CD4-positive, alpha-beta T cell (primary cell): Measurements from ENCODE around the gene UNC5B. TPM values are rescaled to one million over a fixed set of nuclear protein-coding genes. Genes with fewer than 3 reads are reported as not detected.

Experiments used
- ATAC-seq: fragments of 200-7000 bp; cut with Tn5 transposase; one replicate; pipeline ENCODE4 v1.10.0; 2022; ENCODE audit warnings: mild to moderate bottlenecking; ENCODE audit not compliant: poor library complexity
- CTCF ChIA-PET: fragments of 350-600 bp; sonication (Branson Sonifier 250); formaldehyde crosslinking; loops from one replicate; lab custom pipeline; 2021; ENCODE audit warnings: antibody characterized with exemption, inconsistent platforms; lab: Charles Lee
- POLR2A ChIA-PET: fragments of 350-600 bp; sonication (Branson Sonifier 250); formaldehyde crosslinking; loops from one replicate; lab custom pipeline; 2021; ENCODE audit warnings: antibody characterized with exemption, inconsistent platforms; lab: Charles Lee
- DNase-seq, 14 experiments: peaks; one replicate each; pipeline ENCODE4 v3.0.0-alpha.2; 2013 to 2020; ENCODE audit warnings: mixed read lengths in 2 of 14
- H3K27ac ChIP-seq, 2 donors: one replicate each; pipeline versions ENCODE4 v1.5.1 to v1.7.0; 2013; ENCODE audit warnings: low read length in 2 of 2, low read depth in 1 of 2, mild to moderate bottlenecking in 1 of 2
- H3K27me3 ChIP-seq, 2 experiments: 1 replicate in 1 of 2; 2 replicates in 1 of 2; pipeline versions ENCODE4 v1.6.1 to v1.7.0; 2013; ENCODE audit warnings: low read length in 2 of 2, control low read depth in 1 of 2, mild to moderate bottlenecking in 1 of 2, moderate library complexity in 1 of 2; ENCODE audit not compliant: insufficient read depth in 2 of 2, control insufficient read depth in 1 of 2
- H3K36me3 ChIP-seq: one replicate; pipeline ENCODE4 v1.6.1; 2013; ENCODE audit warnings: low read length, control low read depth; ENCODE audit not compliant: insufficient read depth
- H3K4me1 ChIP-seq: one replicate; pipeline ENCODE4 v1.6.1; 2013; ENCODE audit warnings: low read length, control low read depth; ENCODE audit not compliant: insufficient read depth
- H3K4me3 ChIP-seq: one replicate; pipeline ENCODE4 v1.5.1; 2013; ENCODE audit warnings: mild to moderate bottlenecking, low read length, moderate library complexity
- H3K9me3 ChIP-seq, 2 experiments: 1 replicate in 1 of 2; 2 replicates in 1 of 2; pipeline versions ENCODE4 v1.6.1 to v1.7.0; 2013; ENCODE audit warnings: low read length in 2 of 2, mild to moderate bottlenecking in 2 of 2, control low read depth in 1 of 2, moderate library complexity in 1 of 2; ENCODE audit not compliant: control insufficient read depth in 1 of 2, insufficient read depth in 1 of 2
- H3K27ac Mint-ChIP-seq: one replicate; pipeline ENCODE4 v1.8.0; 2020; ENCODE audit warnings: mixed read lengths
- H3K27me3 Mint-ChIP-seq: one replicate; pipeline ENCODE4 v1.8.0; 2021; ENCODE audit warnings: mixed read lengths
- H3K36me3 Mint-ChIP-seq: one replicate; pipeline ENCODE4 v1.8.0; 2021; ENCODE audit warnings: low read depth, mixed read lengths
- H3K4me1 Mint-ChIP-seq: one replicate; pipeline ENCODE4 v1.8.0; 2021; ENCODE audit warnings: low read depth, mixed read lengths
- H3K4me3 Mint-ChIP-seq: one replicate; pipeline ENCODE4 v1.8.0; 2020; ENCODE audit warnings: mild to moderate bottlenecking, mixed read lengths
- H3K9me3 Mint-ChIP-seq: one replicate; pipeline ENCODE4 v1.8.0; 2020; ENCODE audit warnings: mixed read lengths
- intact Hi-C, 2 experiments: fragments of 100-400 bp; cut with DNase I in 1 of 2; cut with micrococcal nuclease in 1 of 2; formaldehyde crosslinking; loops; one replicate each; pipeline versions ENCODE4 v1.15.1 to v1.9.0; 2023 to 2025; cut with DNase I, micrococcal nuclease
- total RNA-seq, 174 experiments: library from RNA in 2 of 174; stranded (reverse) in 2 of 174; gene quantifications; one replicate each; pipeline ENCODE4 v1.2.3 and lab custom pipeline; 2021 to 2026
- TF ChIP-seq, protein P1 (sequence below): fragments of 200-600 bp; IDR thresholded peaks from one replicate; pipeline ENCODE4 v1.8.0; 2022; ENCODE audit warnings: antibody characterized with exemption, mild to moderate bottlenecking

The UNC5B gene
- total RNA-seq, 2 experiments from 2014 or later = 0.03 TPM; not detected in 1

DNA sequence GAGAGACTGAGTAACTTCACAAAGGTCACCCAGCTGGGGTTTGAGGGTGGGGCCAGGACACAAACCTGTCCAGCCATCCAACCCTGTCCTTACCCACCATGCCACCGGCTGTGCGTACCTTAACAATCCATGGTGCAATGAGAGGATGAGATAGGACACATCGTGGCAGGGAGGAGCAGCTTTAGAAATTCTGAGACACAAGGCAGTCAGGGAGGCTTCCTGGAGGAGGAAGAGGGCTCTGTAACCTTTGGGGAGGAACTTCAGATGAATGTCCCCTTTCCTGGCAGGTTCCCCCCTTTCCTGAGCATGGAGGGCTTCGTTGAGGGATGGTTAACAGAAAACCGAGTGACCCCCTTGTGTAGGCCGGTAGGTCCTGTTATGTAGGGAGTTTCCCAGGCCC lies 71.0 kb downstream of the UNC5B start:
- no peaks in the 10 kb centered on the region for H3K36me3 Mint-ChIP-seq
- Histone ChIP-seq H3K27me3 (no peaks in the 10 kb centered on the region), H3K9me3 (no peaks in the 10 kb centered on the region), H3K27ac (no peak overlapping the region), H3K36me3 (no peaks in the 10 kb centered on the region), H3K4me3 (no peak overlapping the region), H3K4me1 (no peaks in the 10 kb centered on the region)
- ChIA-PET CTCF (no interaction called here), POLR2A (no interaction called here)
- DNase-seq (no peak), ATAC-seq (no peak)
- no peaks in the 10 kb centered on the region for H3K9me3 Mint-ChIP-seq
- no peaks in the 10 kb centered on the region for H3K27me3 Mint-ChIP-seq
- no peaks in the 10 kb centered on the region for H3K4me1 Mint-ChIP-seq
- TF ChIP-seq, protein P1, sequence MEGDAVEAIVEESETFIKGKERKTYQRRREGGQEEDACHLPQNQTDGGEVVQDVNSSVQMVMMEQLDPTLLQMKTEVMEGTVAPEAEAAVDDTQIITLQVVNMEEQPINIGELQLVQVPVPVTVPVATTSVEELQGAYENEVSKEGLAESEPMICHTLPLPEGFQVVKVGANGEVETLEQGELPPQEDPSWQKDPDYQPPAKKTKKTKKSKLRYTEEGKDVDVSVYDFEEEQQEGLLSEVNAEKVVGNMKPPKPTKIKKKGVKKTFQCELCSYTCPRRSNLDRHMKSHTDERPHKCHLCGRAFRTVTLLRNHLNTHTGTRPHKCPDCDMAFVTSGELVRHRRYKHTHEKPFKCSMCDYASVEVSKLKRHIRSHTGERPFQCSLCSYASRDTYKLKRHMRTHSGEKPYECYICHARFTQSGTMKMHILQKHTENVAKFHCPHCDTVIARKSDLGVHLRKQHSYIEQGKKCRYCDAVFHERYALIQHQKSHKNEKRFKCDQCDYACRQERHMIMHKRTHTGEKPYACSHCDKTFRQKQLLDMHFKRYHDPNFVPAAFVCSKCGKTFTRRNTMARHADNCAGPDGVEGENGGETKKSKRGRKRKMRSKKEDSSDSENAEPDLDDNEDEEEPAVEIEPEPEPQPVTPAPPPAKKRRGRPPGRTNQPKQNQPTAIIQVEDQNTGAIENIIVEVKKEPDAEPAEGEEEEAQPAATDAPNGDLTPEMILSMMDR = no peak
- intact Hi-C loops = loop anchor here in 1 of 2 experiments (10.0 kb wide), 1 partner anchor 359 kb away; no protein-coding TSS in a partner anchor
- H3K27ac Mint-ChIP-seq = no peak overlapping the region
- H3K4me3 Mint-ChIP-seq = no peak overlapping the region

GRCh38 chr10:71283876-71284275 lies 71.5 kb downstream of the UNC5B start:
- Histone ChIP-seq H3K27ac (no peak overlapping the region), H3K9me3 (no peaks in the 10 kb centered on the region), H3K4me3 (no peak overlapping the region), H3K27me3 (no peaks in the 10 kb centered on the region), H3K36me3 (no peaks in the 10 kb centered on the region), H3K4me1 (no peaks in the 10 kb centered on the region)
- no peaks in the 10 kb centered on the region for H3K9me3 Mint-ChIP-seq
- POLR2A ChIA-PET = no interaction called here
- CTCF ChIA-PET = no interaction called here
- H3K4me1 Mint-ChIP-seq = no peaks in the 10 kb centered on the region
- ATAC-seq = no peak
- H3K27me3 Mint-ChIP-seq = no peaks in the 10 kb centered on the region
- no peak for DNase-seq
- intact Hi-C loops = loop anchor here in 1 of 2 experiments (10.0 kb wide), 1 partner anchor 359 kb away; no protein-coding TSS in a partner anchor
- TF ChIP-seq, protein P1 = no peak
- no peak overlapping the region for H3K4me3 Mint-ChIP-seq
- no peaks in the 10 kb centered on the region for H3K36me3 Mint-ChIP-seq
- no peak overlapping the region for H3K27ac Mint-ChIP-seq

DNA sequence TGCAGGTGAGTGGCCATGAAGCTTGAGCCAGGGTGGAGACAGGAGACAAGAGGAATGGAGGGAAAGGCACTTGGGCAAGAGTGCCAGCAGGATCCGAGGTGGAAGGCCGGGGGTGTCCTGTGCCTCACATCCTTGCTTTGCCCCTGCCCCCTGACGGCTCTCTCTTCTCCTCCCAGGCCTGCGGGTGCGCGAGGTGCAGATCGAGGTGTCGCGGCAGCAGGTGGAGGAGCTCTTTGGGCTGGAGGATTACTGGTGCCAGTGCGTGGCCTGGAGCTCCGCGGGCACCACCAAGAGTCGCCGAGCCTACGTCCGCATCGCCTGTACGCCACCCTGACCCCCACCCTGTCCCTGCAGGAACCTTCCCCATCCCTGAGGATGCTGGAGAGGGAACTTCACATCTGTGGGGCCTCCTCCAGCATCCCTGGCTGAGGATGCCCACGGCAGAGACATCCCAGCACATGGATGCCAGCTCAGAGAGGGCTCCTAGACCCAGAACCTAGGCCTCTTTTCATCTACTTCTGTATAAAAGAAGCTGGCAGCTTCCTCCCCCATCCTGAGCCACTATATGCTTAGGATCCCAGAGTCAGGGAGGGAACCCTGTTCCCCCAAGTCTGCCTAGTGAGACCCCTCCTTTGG lies 72.3 kb downstream of the UNC5B start:
- no peak overlapping the region for H3K27ac Mint-ChIP-seq
- DNase-seq (no peak), ATAC-seq (no peak)
- Histone ChIP-seq H3K36me3 (no peaks in the 10 kb centered on the region), H3K27me3 (no peaks in the 10 kb centered on the region), H3K27ac (no peak overlapping the region), H3K9me3 (no peaks in the 10 kb centered on the region), H3K4me1 (no peaks in the 10 kb centered on the region), H3K4me3 (no peak overlapping the region)
- no peaks in the 10 kb centered on the region for H3K4me1 Mint-ChIP-seq
- intact Hi-C loops = loop anchor here in 1 of 2 experiments (10.0 kb wide), 1 partner anchor 360 kb away; no protein-coding TSS in a partner anchor
- H3K4me3 Mint-ChIP-seq = no peak overlapping the region
- TF ChIP-seq, protein P1 = no peak
- POLR2A ChIA-PET = no interaction called here
- no peaks in the 10 kb centered on the region for H3K36me3 Mint-ChIP-seq
- H3K27me3 Mint-ChIP-seq = no peaks in the 10 kb centered on the region
- CTCF ChIA-PET = no interaction called here
- H3K9me3 Mint-ChIP-seq = no peaks in the 10 kb centered on the region
